Neuronal stem cell (in vitro differentiated cells): ENCODE results near the gene PAXX.
A peak's percentile ranks its signal among the peaks of the same experiment; 100 is the strongest.

Experiments
- DNase-seq: peaks from one replicate; pipeline ENCODE4 v3.0.0-alpha.2; 2013; ENCODE audit warnings: low spot score
- H2AFZ ChIP-seq: one replicate; pipeline ENCODE4 v1.6.1; 2013; ENCODE audit warnings: mild to moderate bottlenecking, low read length, inconsistent platforms
- H2AK5ac ChIP-seq: 2 replicates; pipeline ENCODE4 v1.6.1; 2013; ENCODE audit warnings: low read depth, mild to moderate bottlenecking, inconsistent platforms, low read length, moderate library complexity, mixed read lengths
- H2BK120ac ChIP-seq: 2 replicates; pipeline ENCODE4 v1.6.1; 2013; ENCODE audit warnings: low read depth, mild to moderate bottlenecking, inconsistent platforms, low read length, moderate library complexity, mixed read lengths
- H2BK12ac ChIP-seq: one replicate; pipeline ENCODE4 v1.6.1; 2013; ENCODE audit warnings: low read length, inconsistent platforms
- H2BK15ac ChIP-seq: 2 replicates; pipeline ENCODE4 v1.6.1; 2013; ENCODE audit warnings: mild to moderate bottlenecking, low read length, inconsistent platforms, mixed read lengths
- H2BK5ac ChIP-seq: one replicate; pipeline ENCODE4 v1.6.1; 2013; ENCODE audit warnings: inconsistent platforms, mild to moderate bottlenecking, low read length, moderate library complexity
- H3K14ac ChIP-seq: one replicate; pipeline ENCODE4 v1.6.1; 2013; ENCODE audit warnings: low read length, inconsistent platforms
- H3K18ac ChIP-seq: 2 replicates; pipeline ENCODE4 v1.6.1; 2013; ENCODE audit warnings: low read length, inconsistent platforms
- H3K23ac ChIP-seq: 2 replicates; pipeline ENCODE4 v1.6.1; 2013; ENCODE audit warnings: low read depth, mild to moderate bottlenecking, mixed read lengths, low read length, inconsistent platforms; ENCODE audit not compliant: poor library complexity
- H3K27ac ChIP-seq: replicated peaks from 3 replicates; pipeline ENCODE4 v1.5.1; 2013; ENCODE audit warnings: low read length, inconsistent platforms
- H3K27me3 ChIP-seq, 3 experiments: 2 replicates each; pipeline ENCODE4 v1.6.1; 2013; ENCODE audit warnings: low read length in 3 of 3, mild to moderate bottlenecking in 2 of 3, inconsistent platforms in 1 of 3, low read depth in 1 of 3, mixed read lengths in 1 of 3, moderate library complexity in 1 of 3; ENCODE audit not compliant: control insufficient read depth in 3 of 3, insufficient read depth in 3 of 3
- H3K36me3 ChIP-seq, 2 donors: replicated peaks in 1 of 2; 2 replicates each; pipeline ENCODE4 v1.6.1; 2013; ENCODE audit warnings: low read length in 2 of 2; ENCODE audit not compliant: control insufficient read depth in 2 of 2, insufficient read depth in 2 of 2
- H3K4ac ChIP-seq: 2 replicates; pipeline ENCODE4 v1.6.1; 2013; ENCODE audit warnings: inconsistent platforms, mild to moderate bottlenecking, low read length, moderate library complexity
- H3K4me1 ChIP-seq, 2 donors: 1 replicate in 1 of 2; 2 replicates in 1 of 2; pipeline ENCODE4 v1.6.1; 2013; ENCODE audit warnings: low read length in 2 of 2, low read depth in 1 of 2; ENCODE audit not compliant: control insufficient read depth in 2 of 2, insufficient read depth in 1 of 2
- H3K4me2 ChIP-seq: one replicate; pipeline ENCODE4 v1.6.1; 2013; ENCODE audit warnings: mild to moderate bottlenecking, low read length, inconsistent platforms; ENCODE audit not compliant: insufficient read depth, poor library complexity, severe bottlenecking
- H3K4me3 ChIP-seq, 2 donors: 2 replicates each; pipeline ENCODE4 v1.5.1; 2013; ENCODE audit warnings: low read length in 2 of 2, mild to moderate bottlenecking in 2 of 2, inconsistent platforms in 1 of 2, moderate library complexity in 1 of 2
- H3K79me1 ChIP-seq: one replicate; pipeline ENCODE4 v1.6.1; 2013; ENCODE audit warnings: low read depth, mild to moderate bottlenecking, inconsistent platforms, low read length, moderate library complexity
- H3K9ac ChIP-seq: one replicate; pipeline ENCODE4 v1.6.1; 2013; ENCODE audit warnings: mild to moderate bottlenecking, low read depth, low read length, inconsistent platforms; ENCODE audit not compliant: poor library complexity
- H3K9me3 ChIP-seq, 2 donors: replicated peaks in 1 of 2; 2 replicates each; pipeline versions ENCODE3 to v1.6.1; 2013; ENCODE audit warnings: low read length in 2 of 2, mild to moderate bottlenecking in 2 of 2, inconsistent platforms in 1 of 2, low read depth in 1 of 2, mixed read lengths in 1 of 2, moderate library complexity in 1 of 2; ENCODE audit not compliant: control insufficient read depth in 2 of 2, insufficient read depth in 1 of 2
- H4K8ac ChIP-seq: one replicate; pipeline ENCODE4 v1.6.1; 2013; ENCODE audit warnings: low read depth, mild to moderate bottlenecking, inconsistent platforms, low read length, moderate library complexity
- H4K91ac ChIP-seq: one replicate; pipeline ENCODE4 v1.6.1; 2013; ENCODE audit warnings: low read length, low read depth, mild to moderate bottlenecking, inconsistent platforms; ENCODE audit not compliant: poor library complexity
- WGBS, 2 donors: extraction: QIAGEN DNeasy Blood & Tissue Kit; methylation state at CpG; one replicate each; pipeline ENCODE4 v1.1.7; 2013; ENCODE audit warnings: missing lambda C conversion rate in 2 of 2, mixed read lengths in 1 of 2; ENCODE audit not compliant: insufficient read length in 2 of 2, insufficient replicate concordance in 1 of 2; ENCODE audit errors: extremely low coverage in 2 of 2; 5-methylcytosine and 5-hydroxymethylcytosine counted together

Gene PAXX

GRCh38 chr9:136953771-136954269, 38.4 kb upstream of the PAXX start:
- no peak overlapping the region for H3K27ac ChIP-seq
- H3K4me1 ChIP-seq = peaks cover 11 to 16% of the 10 kb centered on the region in 2 donors
- peak overlapping the region; percentile 87 for H2BK5ac ChIP-seq
- H2BK12ac ChIP-seq = peak overlapping the region; percentile 2
- peak overlapping the region; percentile 3 for H3K9ac ChIP-seq
- no peak overlapping the region for H2AFZ ChIP-seq
- peaks cover 2% of the 10 kb centered on the region for H3K79me1 ChIP-seq
- peaks cover 0 to 13% (median 0%) of the 10 kb centered on the region in 3 experiments for H3K27me3 ChIP-seq
- peak overlapping the region in 1 of 2 donors; percentile 12 for H3K4me3 ChIP-seq
- no peak for DNase-seq
- H3K14ac ChIP-seq = no peak overlapping the region
- no peaks in the 10 kb centered on the region for H3K9me3 ChIP-seq
- peak overlapping the region; percentile 38 for H3K18ac ChIP-seq
- peak overlapping the region; percentile 43 for H2BK15ac ChIP-seq
- no peak overlapping the region for H4K8ac ChIP-seq
- no peak overlapping the region for H4K91ac ChIP-seq
- H2AK5ac ChIP-seq = peak overlapping the region; percentile 90
- H3K23ac ChIP-seq = peak overlapping the region; percentile 43
- H3K36me3 ChIP-seq = no peaks in the 10 kb centered on the region
- no peak overlapping the region for H2BK120ac ChIP-seq
- H3K4me2 ChIP-seq = no peak overlapping the region
- WGBS, 2 donors = no CpG with 5 or more reads among the region's 19 CpGs
- H3K4ac ChIP-seq = no peak overlapping the region

- Histone ChIP-seq H3K23ac (peak overlapping the region; percentile 93), H3K14ac (peak overlapping the region; percentile 56), H3K4me2 (no peak overlapping the region), H3K9ac (peak overlapping the region; percentile 38), H3K18ac (peak overlapping the region; percentile 38), H2BK12ac (no peak overlapping the region), H4K91ac (no peak overlapping the region), H3K27ac (no peak overlapping the region), H2AFZ (no peak overlapping the region), H3K79me1 (peaks cover 2% of the 10 kb centered on the region), H2BK5ac (peak overlapping the region; percentile 87), H3K9me3 (no peaks in the 10 kb centered on the region), H2BK15ac (peak overlapping the region; percentile 99), H3K27me3 (peaks cover 0 to 14% (median 0%) of the 10 kb centered on the region in 3 experiments), H3K4ac (peak overlapping the region; percentile 6), H2AK5ac (peak overlapping the region; percentile 94), H3K4me3 (peak overlapping the region in 1 of 2 donors; percentile 3), H3K4me1 (peaks cover 9 to 14% of the 10 kb centered on the region in 2 donors), H3K36me3 (no peaks in the 10 kb centered on the region), H2BK120ac (no peak overlapping the region), H4K8ac (peak overlapping the region; percentile 48)
- WGBS, 2 donors = no CpG with 5 or more reads among the region's 25 CpGs
- no peak for DNase-seq
Observed at GRCh38 chr9:136954270-136955083, 37.7 kb upstream of the PAXX start.

GRCh38 chr9:136955202-136955942, 36.9 kb upstream of the PAXX start:
- WGBS, 2 donors = no CpG with 5 or more reads among the region's 14 CpGs

More at GRCh38 chr9:136955202-136955942, 36.9 kb upstream of the PAXX start:
- Histone ChIP-seq H3K14ac (peak overlapping the region; percentile 56), H3K4me1 (peaks cover 7 to 12% of the 10 kb centered on the region in 2 donors), H4K8ac (no peak overlapping the region), H3K9ac (peak overlapping the region; percentile 21), H3K9me3 (no peaks in the 10 kb centered on the region), H3K27ac (no peak overlapping the region), H3K27me3 (peaks cover 0 to 18% (median 0%) of the 10 kb centered on the region in 3 experiments), H3K4me2 (no peak overlapping the region), H2BK15ac (peak overlapping the region; percentile 99), H3K18ac (peak overlapping the region; percentile 57), H3K79me1 (peaks cover 3% of the 10 kb centered on the region), H3K4me3 (no peak overlapping the region), H3K23ac (peak overlapping the region; percentile 55), H2BK5ac (peak overlapping the region; percentile 39), H2BK12ac (no peak overlapping the region), H2BK120ac (no peak overlapping the region), H3K4ac (peak overlapping the region; percentile 76), H2AFZ (no peak overlapping the region), H3K36me3 (no peaks in the 10 kb centered on the region), H4K91ac (no peak overlapping the region), H2AK5ac (peak overlapping the region; percentile 94)
- DNase-seq = no peak
